HEK293 (cell line): ENCODE results near the gene NELL2.

ENCODE experiments used
- AEBP2 ChIP-seq: fragments of 450-650 bp; formaldehyde crosslinking; IDR thresholded peaks from 2 replicates; pipeline ENCODE4 v1.5.1; 2016; ENCODE audit warnings: missing biosample characterization, missing genetic modification characterization, borderline replicate concordance
- GLIS1 ChIP-seq: fragments of 450-650 bp; formaldehyde crosslinking; IDR thresholded peaks from 2 replicates; pipeline ENCODE4 v1.5.1; 2016; ENCODE audit warnings: missing biosample characterization, missing genetic modification characterization
- HIC1 ChIP-seq: fragments of 450-650 bp; formaldehyde crosslinking; IDR thresholded peaks from 2 replicates; pipeline ENCODE4 v1.5.1; 2016; ENCODE audit warnings: missing biosample characterization, missing genetic modification characterization
- KLF9 ChIP-seq: fragments of 450-650 bp; formaldehyde crosslinking; IDR thresholded peaks from 2 replicates; pipeline ENCODE4 v1.5.1; 2016; ENCODE audit warnings: missing biosample characterization, missing genetic modification characterization, low read depth
- PRDM4 ChIP-seq: fragments of 450-650 bp; formaldehyde crosslinking; IDR thresholded peaks from 2 replicates; pipeline ENCODE4 v1.5.1; 2017; ENCODE audit warnings: missing biosample characterization, missing genetic modification characterization
- SETDB1 ChIP-seq: IDR thresholded peaks from one replicate; pipeline ENCODE4 v1.6.1; 2017; ENCODE audit warnings: mild to moderate bottlenecking, low read length, moderate library complexity, mixed read lengths; ENCODE audit not compliant: insufficient read length
- SP7 ChIP-seq: fragments of 450-650 bp; formaldehyde crosslinking; IDR thresholded peaks from 2 replicates; pipeline ENCODE4 v1.5.1; 2016; ENCODE audit warnings: missing biosample characterization, missing genetic modification characterization
- ZNF140 ChIP-seq: fragments of 450-650 bp; formaldehyde crosslinking; IDR thresholded peaks from 2 replicates; pipeline ENCODE4 v1.5.1; 2016; ENCODE audit warnings: missing biosample characterization, missing genetic modification characterization
- ZNF16 ChIP-seq: fragments of 450-650 bp; formaldehyde crosslinking; IDR thresholded peaks from 2 replicates; pipeline ENCODE4 v1.5.1; 2016; ENCODE audit warnings: low read depth, missing biosample characterization, missing genetic modification characterization
- ZNF239 ChIP-seq: fragments of 450-650 bp; formaldehyde crosslinking; IDR thresholded peaks from 2 replicates; pipeline ENCODE4 v1.5.1; 2016; ENCODE audit warnings: missing biosample characterization, missing genetic modification characterization
- ZNF416 ChIP-seq: fragments of 450-650 bp; formaldehyde crosslinking; IDR thresholded peaks from 2 replicates; pipeline ENCODE4 v1.5.1; 2016; ENCODE audit warnings: missing biosample characterization, missing genetic modification characterization
- ZNF426 ChIP-seq: fragments of 450-650 bp; formaldehyde crosslinking; IDR thresholded peaks from 2 replicates; pipeline ENCODE4 v1.5.1; 2017; ENCODE audit warnings: missing biosample characterization, missing genetic modification characterization, mild to moderate bottlenecking, inconsistent platforms, moderate library complexity
- ZNF513 ChIP-seq: fragments of 450-650 bp; IDR thresholded peaks from 2 replicates; pipeline ENCODE4 v1.5.1; 2018; ENCODE audit warnings: missing biosample characterization, missing genetic modification characterization
- ZNF555 ChIP-seq: fragments of 450-650 bp; formaldehyde crosslinking; conservative IDR thresholded peaks from 2 replicates; pipeline ENCODE4 v1.5.1; 2017; ENCODE audit warnings: missing biosample characterization, mild to moderate bottlenecking, missing genetic modification characterization, inconsistent platforms
- ZNF585B ChIP-seq: fragments of 450-650 bp; formaldehyde crosslinking; IDR thresholded peaks from 2 replicates; pipeline ENCODE4 v1.5.1; 2016; ENCODE audit warnings: missing biosample characterization, missing genetic modification characterization
- ZNF626 ChIP-seq: fragments of 450-650 bp; sonication (Bioruptor Pico); formaldehyde crosslinking; IDR thresholded peaks from 2 replicates; pipeline ENCODE4 v1.5.1; 2018; ENCODE audit warnings: missing biosample characterization, missing genetic modification characterization, inconsistent platforms
- ZNF660 ChIP-seq: fragments of 450-650 bp; IDR thresholded peaks from 2 replicates; pipeline ENCODE4 v1.5.1; 2018; ENCODE audit warnings: missing biosample characterization, mild to moderate bottlenecking, missing genetic modification characterization
- ZNF707 ChIP-seq: fragments of 450-650 bp; formaldehyde crosslinking; IDR thresholded peaks from 2 replicates; pipeline ENCODE4 v1.5.1; 2016; ENCODE audit warnings: missing biosample characterization, missing genetic modification characterization
- ZNF747 ChIP-seq: fragments of 450-650 bp; formaldehyde crosslinking; IDR thresholded peaks from 2 replicates; pipeline ENCODE4 v1.5.1; 2016; ENCODE audit warnings: missing biosample characterization, missing genetic modification characterization
- ZSCAN23 ChIP-seq: fragments of 450-650 bp; formaldehyde crosslinking; IDR thresholded peaks from 2 replicates; pipeline ENCODE4 v1.5.1; 2016; ENCODE audit warnings: missing biosample characterization, missing genetic modification characterization
- ZSCAN5A ChIP-seq: fragments of 450-650 bp; formaldehyde crosslinking; IDR thresholded peaks from 2 replicates; pipeline ENCODE4 v1.5.1; 2016; ENCODE audit warnings: missing biosample characterization, missing genetic modification characterization
- TF ChIP-seq, protein P1 (sequence below): fragments of 450-650 bp; formaldehyde crosslinking; conservative IDR thresholded peaks from 2 replicates; pipeline ENCODE4 v1.5.1; 2016; ENCODE audit warnings: low read depth, missing biosample characterization, missing genetic modification characterization
- TF ChIP-seq, protein P2 (sequence below): fragments of 450-650 bp; formaldehyde crosslinking; IDR thresholded peaks from 2 replicates; pipeline ENCODE4 v1.5.1; 2017; ENCODE audit warnings: missing biosample characterization, missing genetic modification characterization
- TF ChIP-seq, protein P3 (sequence below): fragments of 450-650 bp; formaldehyde crosslinking; IDR thresholded peaks from 2 replicates; pipeline ENCODE4 v1.5.1; 2016; ENCODE audit warnings: missing biosample characterization, missing genetic modification characterization

NELL2 gene

DNA sequence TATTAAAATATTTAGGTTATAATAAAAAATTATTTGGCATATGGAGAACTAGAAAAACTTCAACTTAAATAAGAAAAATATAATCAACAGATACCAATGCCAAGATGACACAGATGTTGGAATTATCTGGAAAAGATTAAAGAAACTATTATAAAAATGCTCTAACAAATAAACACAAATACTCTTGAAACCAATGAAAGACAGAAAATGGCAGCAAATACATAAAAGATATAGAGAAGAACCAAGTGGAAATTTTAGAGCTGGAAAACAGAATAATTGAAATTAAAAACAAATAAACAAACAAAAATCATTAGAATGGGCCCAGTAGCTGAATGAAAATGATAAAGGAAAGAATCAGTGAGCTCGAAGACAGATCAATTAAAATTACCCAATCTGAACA, 5.1 kb upstream of the NELL2 start (continued):
- TF ChIP-seq PRDM4 (tag by site-specific recombination) (no peak), GLIS1 (tag by site-specific recombination) (no peak), ZNF513 (tag by site-specific recombination) (no peak), ZNF707 (tag by site-specific recombination) (no peak), KLF9 (tag by site-specific recombination) (no peak), ZSCAN23 (tag by site-specific recombination) (no peak), ZNF747 (tag by site-specific recombination) (no peak), HIC1 (tag by site-specific recombination) (no peak), ZNF626 (tag by site-specific recombination) (peak; percentile 92), AEBP2 (tag by site-specific recombination) (no peak), ZNF416 (tag by site-specific recombination) (no peak), ZNF585B (tag by site-specific recombination) (no peak), ZNF660 (tag by site-specific recombination) (no peak), SP7 (tag by site-specific recombination) (no peak), ZNF555 (no peak), ZNF16 (tag by site-specific recombination) (no peak), ZNF140 (tag by site-specific recombination) (no peak), SETDB1 (peak; percentile 63), ZSCAN5A (tag by site-specific recombination) (no peak), ZNF426 (tag by site-specific recombination) (no peak), ZNF239 (tag by site-specific recombination) (no peak)
- TF ChIP-seq, protein P1, sequence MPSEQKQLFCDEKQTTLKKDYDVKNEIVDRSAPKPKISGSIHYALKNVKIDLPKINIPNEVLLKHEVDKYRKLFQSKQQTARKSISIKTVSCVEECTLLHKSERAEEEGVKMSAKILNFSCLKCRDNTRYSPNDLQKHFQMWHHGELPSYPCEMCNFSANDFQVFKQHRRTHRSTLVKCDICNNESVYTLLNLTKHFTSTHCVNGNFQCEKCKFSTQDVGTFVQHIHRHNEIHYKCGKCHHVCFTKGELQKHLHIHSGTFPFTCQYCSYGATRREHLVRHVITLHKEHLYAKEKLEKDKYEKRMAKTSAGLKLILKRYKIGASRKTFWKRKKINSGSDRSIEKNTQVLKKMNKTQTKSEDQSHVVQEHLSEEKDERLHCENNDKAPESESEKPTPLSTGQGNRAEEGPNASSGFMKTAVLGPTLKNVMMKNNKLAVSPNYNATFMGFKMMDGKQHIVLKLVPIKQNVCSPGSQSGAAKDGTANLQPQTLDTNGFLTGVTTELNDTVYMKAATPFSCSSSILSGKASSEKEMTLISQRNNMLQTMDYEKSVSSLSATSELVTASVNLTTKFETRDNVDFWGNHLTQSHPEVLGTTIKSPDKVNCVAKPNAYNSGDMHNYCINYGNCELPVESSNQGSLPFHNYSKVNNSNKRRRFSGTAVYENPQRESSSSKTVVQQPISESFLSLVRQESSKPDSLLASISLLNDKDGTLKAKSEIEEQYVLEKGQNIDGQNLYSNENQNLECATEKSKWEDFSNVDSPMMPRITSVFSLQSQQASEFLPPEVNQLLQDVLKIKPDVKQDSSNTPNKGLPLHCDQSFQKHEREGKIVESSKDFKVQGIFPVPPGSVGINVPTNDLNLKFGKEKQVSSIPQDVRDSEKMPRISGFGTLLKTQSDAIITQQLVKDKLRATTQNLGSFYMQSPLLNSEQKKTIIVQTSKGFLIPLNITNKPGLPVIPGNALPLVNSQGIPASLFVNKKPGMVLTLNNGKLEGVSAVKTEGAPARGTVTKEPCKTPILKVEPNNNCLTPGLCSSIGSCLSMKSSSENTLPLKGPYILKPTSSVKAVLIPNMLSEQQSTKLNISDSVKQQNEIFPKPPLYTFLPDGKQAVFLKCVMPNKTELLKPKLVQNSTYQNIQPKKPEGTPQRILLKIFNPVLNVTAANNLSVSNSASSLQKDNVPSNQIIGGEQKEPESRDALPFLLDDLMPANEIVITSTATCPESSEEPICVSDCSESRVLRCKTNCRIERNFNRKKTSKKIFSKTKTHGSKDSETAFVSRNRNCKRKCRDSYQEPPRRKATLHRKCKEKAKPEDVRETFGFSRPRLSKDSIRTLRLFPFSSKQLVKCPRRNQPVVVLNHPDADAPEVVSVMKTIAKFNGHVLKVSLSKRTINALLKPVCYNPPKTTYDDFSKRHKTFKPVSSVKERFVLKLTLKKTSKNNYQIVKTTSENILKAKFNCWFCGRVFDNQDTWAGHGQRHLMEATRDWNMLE: 0 out of 2 replicates have a peak, but pooled peaks have one; percentile 38
- TF ChIP-seq, protein P2, sequence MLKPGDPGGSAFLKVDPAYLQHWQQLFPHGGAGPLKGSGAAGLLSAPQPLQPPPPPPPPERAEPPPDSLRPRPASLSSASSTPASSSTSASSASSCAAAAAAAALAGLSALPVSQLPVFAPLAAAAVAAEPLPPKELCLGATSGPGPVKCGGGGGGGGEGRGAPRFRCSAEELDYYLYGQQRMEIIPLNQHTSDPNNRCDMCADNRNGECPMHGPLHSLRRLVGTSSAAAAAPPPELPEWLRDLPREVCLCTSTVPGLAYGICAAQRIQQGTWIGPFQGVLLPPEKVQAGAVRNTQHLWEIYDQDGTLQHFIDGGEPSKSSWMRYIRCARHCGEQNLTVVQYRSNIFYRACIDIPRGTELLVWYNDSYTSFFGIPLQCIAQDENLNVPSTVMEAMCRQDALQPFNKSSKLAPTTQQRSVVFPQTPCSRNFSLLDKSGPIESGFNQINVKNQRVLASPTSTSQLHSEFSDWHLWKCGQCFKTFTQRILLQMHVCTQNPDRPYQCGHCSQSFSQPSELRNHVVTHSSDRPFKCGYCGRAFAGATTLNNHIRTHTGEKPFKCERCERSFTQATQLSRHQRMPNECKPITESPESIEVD: no peak
- TF ChIP-seq, protein P3, sequence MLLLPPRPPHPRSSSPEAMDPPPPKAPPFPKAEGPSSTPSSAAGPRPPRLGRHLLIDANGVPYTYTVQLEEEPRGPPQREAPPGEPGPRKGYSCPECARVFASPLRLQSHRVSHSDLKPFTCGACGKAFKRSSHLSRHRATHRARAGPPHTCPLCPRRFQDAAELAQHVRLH (tag by site-specific recombination): no peak
